DOHH2 (cell line): ENCODE data around the gene STK4.
"Not testable (repeated sequence)": the region's sequence is repeated elsewhere in the genome, so short reads cannot be mapped to it uniquely, and the experiment has no call there.

ENCODE experiments used
- H3F3A ChIP-seq: fragments of 200-600 bp; sonication (generic), shearing (Covaris generic); 2 replicates; pipeline ENCODE4 v1.6.0; 2016; ENCODE audit warnings: antibody characterized with exemption, mild to moderate bottlenecking; ENCODE audit not compliant: control insufficient read depth, insufficient read depth
- H3K27ac ChIP-seq: fragments of 200-600 bp; sonication (generic); 2 replicates; pipeline ENCODE4 v1.5.1; 2014; ENCODE audit warnings: low read depth, mild to moderate bottlenecking, low read length, moderate library complexity
- H3K27me3 ChIP-seq: fragments of 200-600 bp; sonication (generic); 2 replicates; pipeline ENCODE4 v1.6.1; 2014; ENCODE audit warnings: mild to moderate bottlenecking, low read length, mixed read lengths; ENCODE audit not compliant: control insufficient read depth
- H3K36me3 ChIP-seq: fragments of 200-600 bp; sonication (generic); 2 replicates; pipeline ENCODE4 v1.6.1; 2014; ENCODE audit warnings: mild to moderate bottlenecking, low read length, moderate library complexity, mixed read lengths; ENCODE audit not compliant: control insufficient read depth
- H3K4me1 ChIP-seq: fragments of 200-600 bp; sonication (generic); 2 replicates; pipeline ENCODE4 v1.6.1; 2014; ENCODE audit warnings: mild to moderate bottlenecking, low read length, mixed read lengths; ENCODE audit not compliant: control insufficient read depth
- H3K4me2 ChIP-seq: fragments of 200-600 bp; sonication (generic); 2 replicates; pipeline ENCODE4 v1.6.0; 2014; ENCODE audit warnings: mild to moderate bottlenecking, low read length, moderate library complexity
- H3K4me3 ChIP-seq: fragments of 200-600 bp; sonication (generic); 2 replicates; pipeline ENCODE4 v1.5.1; 2014; ENCODE audit warnings: mild to moderate bottlenecking, low read length, mixed read lengths
- H3K79me2 ChIP-seq: fragments of 200-600 bp; sonication (generic); 2 replicates; pipeline ENCODE4 v1.6.1; 2014; ENCODE audit warnings: mild to moderate bottlenecking, low read length, mixed read lengths; ENCODE audit not compliant: control insufficient read depth
- H3K9me2 ChIP-seq: fragments of 200-600 bp; sonication (generic); replicated peaks from 2 replicates; pipeline ENCODE4 v1.6.1; 2014; ENCODE audit warnings: mild to moderate bottlenecking, low read length, mixed read lengths; ENCODE audit not compliant: control insufficient read depth
- H3K9me3 ChIP-seq: fragments of 200-600 bp; sonication (generic); 2 replicates; pipeline ENCODE4 v1.6.1; 2014; ENCODE audit warnings: antibody characterized with exemption, low read length, mixed read lengths; ENCODE audit not compliant: control insufficient read depth, insufficient read depth
- H4K20me1 ChIP-seq: fragments of 200-600 bp; sonication (generic); 2 replicates; pipeline ENCODE4 v1.6.0; 2014; ENCODE audit warnings: low read depth, mild to moderate bottlenecking, antibody characterized with exemption, low read length, moderate library complexity; ENCODE audit not compliant: control insufficient read depth, insufficient read depth
- EZH2phosphoT487 ChIP-seq: fragments of 200-600 bp; sonication (generic); IDR thresholded peaks from 2 replicates; pipeline ENCODE4 v1.6.1; 2017; ENCODE audit warnings: borderline replicate concordance, mild to moderate bottlenecking, antibody characterized with exemption, low read length, moderate library complexity, mixed read lengths
- TF ChIP-seq, protein P1 (sequence below): fragments of 200-600 bp; sonication (generic); IDR thresholded peaks from one replicate; pipeline ENCODE4 v1.5.1; 2014; ENCODE audit warnings: antibody characterized with exemption, mild to moderate bottlenecking, low read depth, low read length; ENCODE audit not compliant: poor library complexity, severe bottlenecking

Gene STK4

DNA sequence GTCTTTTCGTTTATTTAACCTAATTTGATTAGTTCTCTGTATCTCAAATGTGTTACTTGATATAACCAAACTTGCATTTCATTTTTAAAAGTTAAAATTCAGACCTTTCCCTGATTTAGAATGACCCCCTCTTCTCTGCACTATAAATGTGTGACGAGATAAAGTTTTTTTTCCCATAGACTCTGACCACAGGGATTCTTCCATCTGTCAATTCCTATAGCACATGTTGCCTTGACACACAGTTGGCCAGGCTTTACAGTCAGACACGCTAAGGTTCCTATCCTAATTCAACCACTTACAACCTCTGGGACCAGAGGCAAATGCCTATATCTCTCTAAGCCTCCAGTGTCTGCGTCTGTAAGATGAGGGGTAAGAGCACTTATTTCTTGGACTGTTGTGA lies 94.0 kb downstream of the STK4 start:
- Histone ChIP-seq H3K27me3 (no peaks in the 10 kb centered on the region), H3F3A (peaks cover 17% of the 10 kb centered on the region), H3K27ac (peak overlapping the region; percentile 36), H3K36me3 (peaks cover 75% of the 10 kb centered on the region), H4K20me1 (no peaks in the 10 kb centered on the region), H3K79me2 (peaks cover 49% of the 10 kb centered on the region), H3K4me1 (peaks cover 83% of the 10 kb centered on the region), H3K4me3 (no peak overlapping the region), H3K9me2 (no peaks in the 10 kb centered on the region), H3K4me2 (no peak overlapping the region), H3K9me3 (no peaks in the 10 kb centered on the region)
- TF ChIP-seq, protein P1, sequence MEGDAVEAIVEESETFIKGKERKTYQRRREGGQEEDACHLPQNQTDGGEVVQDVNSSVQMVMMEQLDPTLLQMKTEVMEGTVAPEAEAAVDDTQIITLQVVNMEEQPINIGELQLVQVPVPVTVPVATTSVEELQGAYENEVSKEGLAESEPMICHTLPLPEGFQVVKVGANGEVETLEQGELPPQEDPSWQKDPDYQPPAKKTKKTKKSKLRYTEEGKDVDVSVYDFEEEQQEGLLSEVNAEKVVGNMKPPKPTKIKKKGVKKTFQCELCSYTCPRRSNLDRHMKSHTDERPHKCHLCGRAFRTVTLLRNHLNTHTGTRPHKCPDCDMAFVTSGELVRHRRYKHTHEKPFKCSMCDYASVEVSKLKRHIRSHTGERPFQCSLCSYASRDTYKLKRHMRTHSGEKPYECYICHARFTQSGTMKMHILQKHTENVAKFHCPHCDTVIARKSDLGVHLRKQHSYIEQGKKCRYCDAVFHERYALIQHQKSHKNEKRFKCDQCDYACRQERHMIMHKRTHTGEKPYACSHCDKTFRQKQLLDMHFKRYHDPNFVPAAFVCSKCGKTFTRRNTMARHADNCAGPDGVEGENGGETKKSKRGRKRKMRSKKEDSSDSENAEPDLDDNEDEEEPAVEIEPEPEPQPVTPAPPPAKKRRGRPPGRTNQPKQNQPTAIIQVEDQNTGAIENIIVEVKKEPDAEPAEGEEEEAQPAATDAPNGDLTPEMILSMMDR = no peak
- no peak for TF ChIP-seq EZH2phosphoT487

DNA sequence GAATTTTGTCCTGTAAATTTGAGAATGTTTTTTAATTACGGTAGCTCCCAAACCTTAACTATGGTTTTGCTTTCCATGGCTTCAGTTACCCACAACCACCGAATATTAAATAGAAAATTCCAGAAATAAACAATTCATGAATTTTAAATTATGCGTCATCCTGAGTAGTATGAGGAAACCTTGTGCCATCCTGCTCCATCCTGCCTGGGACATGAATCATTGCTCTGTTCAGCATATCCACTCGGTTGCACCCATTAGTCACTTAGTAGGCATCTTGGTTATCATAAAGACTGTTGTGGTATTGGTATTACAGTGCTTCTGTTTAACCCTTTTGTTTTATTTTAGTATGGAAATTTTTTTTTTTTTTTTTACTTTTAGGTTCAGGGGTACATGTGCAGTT lies 94.9 kb downstream of the STK4 start:
- peaks cover 58% of the 10 kb centered on the region for H3K79me2 ChIP-seq
- H3K4me1 ChIP-seq = peaks cover 83% of the 10 kb centered on the region
- peaks cover 17% of the 10 kb centered on the region for H3F3A ChIP-seq
- no peak overlapping the region for H3K4me2 ChIP-seq
- no peaks in the 10 kb centered on the region for H4K20me1 ChIP-seq
- TF ChIP-seq, protein P1 = no peak
- no peak for TF ChIP-seq EZH2phosphoT487
- peaks cover 74% of the 10 kb centered on the region for H3K36me3 ChIP-seq
- H3K9me2 ChIP-seq = no peaks in the 10 kb centered on the region
- H3K4me3 ChIP-seq = no peak overlapping the region
- peak overlapping the region; percentile 85; the same call in 1 of the 2 replicates for H3K27ac ChIP-seq
- H3K9me3 ChIP-seq = no peaks in the 10 kb centered on the region
- H3K27me3 ChIP-seq = no peaks in the 10 kb centered on the region

DNA sequence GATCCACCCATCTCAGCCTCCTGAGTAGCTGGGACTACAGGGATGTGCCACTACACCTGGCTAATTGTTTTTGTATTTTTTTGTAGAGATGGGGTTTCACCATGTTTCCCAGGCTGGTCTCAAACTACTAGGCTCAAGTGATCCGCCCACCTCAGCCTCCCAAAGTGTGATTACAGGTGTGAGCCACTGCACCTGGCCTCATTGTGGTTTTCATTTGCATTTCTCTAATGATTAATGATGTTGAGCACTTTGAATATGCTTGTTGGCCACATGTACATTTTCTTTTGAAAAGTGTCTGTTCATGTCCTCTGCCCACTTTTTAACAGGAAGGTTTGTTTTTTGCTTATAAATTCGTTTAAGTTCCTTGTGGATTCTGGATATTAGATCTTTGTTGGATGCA lies 96.8 kb downstream of the STK4 start:
- peak overlapping the region; percentile 47 for H3K4me3 ChIP-seq
- peak overlapping the region; percentile 67 for H3K4me2 ChIP-seq
- H3K9me3 ChIP-seq, H3K27me3 ChIP-seq, H4K20me1 ChIP-seq, H3K9me2 ChIP-seq: not testable (repeated sequence)
- peaks cover 73% of the 10 kb centered on the region for H3K79me2 ChIP-seq
- H3K4me1 ChIP-seq = peaks cover 70% of the 10 kb centered on the region
- H3F3A ChIP-seq = peaks cover 14% of the 10 kb centered on the region
- H3K27ac ChIP-seq = peak overlapping the region; percentile 85
- H3K36me3 ChIP-seq = peaks cover 74% of the 10 kb centered on the region

DNA sequence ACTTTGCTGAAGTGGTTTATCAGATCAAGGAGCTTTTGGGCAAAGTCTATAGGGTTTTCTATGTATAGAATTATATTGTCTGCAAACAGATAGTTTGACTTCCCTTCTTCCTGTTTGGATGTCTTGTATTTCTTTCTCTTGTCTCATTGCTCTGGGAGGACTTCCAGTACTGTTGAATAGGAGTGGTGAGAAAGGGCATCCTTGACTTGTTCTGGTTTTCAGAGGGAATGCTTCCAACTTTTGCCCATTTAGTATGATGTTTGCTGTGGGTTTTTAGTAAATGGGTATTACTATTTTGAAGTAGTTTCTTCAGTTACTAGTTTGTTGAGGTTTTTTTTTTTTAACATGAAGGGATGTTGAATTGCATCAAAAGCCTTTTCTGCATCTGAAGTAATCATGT lies 98.5 kb downstream of the STK4 start:
- Histone ChIP-seq H3K4me1 (peaks cover 57% of the 10 kb centered on the region), H3F3A (peaks cover 10% of the 10 kb centered on the region), H3K4me3 (peak overlapping the region; percentile 26), H3K79me2 (peaks cover 82% of the 10 kb centered on the region), H3K9me2 (no peaks in the 10 kb centered on the region), H3K4me2 (peak overlapping the region; percentile 48), H3K36me3 (peaks cover 76% of the 10 kb centered on the region), H4K20me1 (no peaks in the 10 kb centered on the region), H3K9me3 (no peaks in the 10 kb centered on the region), H3K27me3 (no peaks in the 10 kb centered on the region), H3K27ac (peak overlapping the region; percentile 85)
- TF ChIP-seq EZH2phosphoT487 = no peak
- TF ChIP-seq, protein P1 = no peak
